IMR-90 (cell line): ENCODE results near the gene TMEM235.

Experiments used
- BHLHE40 ChIP-seq: fragments of 150-350 bp; IDR thresholded peaks from 2 replicates; pipeline ENCODE4 v1.6.1; 2016; ENCODE audit warnings: mild to moderate bottlenecking, low read depth, low read length
- CEBPB ChIP-seq: IDR thresholded peaks from 2 replicates; pipeline ENCODE4 v1.6.1; 2012; ENCODE audit warnings: low read depth, low read length, improper control_type of control experiment
- CHD1 ChIP-seq: IDR thresholded peaks from 2 replicates; pipeline ENCODE4 v1.6.1; 2012; ENCODE audit warnings: low read depth, low read length, improper control_type of control experiment
- CTCF ChIP-seq: conservative IDR thresholded peaks from 2 replicates; pipeline ENCODE4 v1.5.1; 2012; ENCODE audit warnings: mild to moderate bottlenecking, low read depth, low read length, improper control_type of control experiment
- FOS ChIP-seq: fragments of 150-350 bp; IDR thresholded peaks from 2 replicates; pipeline ENCODE4 v1.6.1; 2016; ENCODE audit warnings: low read depth, low read length
- MAFK ChIP-seq: IDR thresholded peaks from 2 replicates; pipeline ENCODE4 v1.6.1; 2012; ENCODE audit warnings: low read depth, low read length, improper control_type of control experiment
- MXI1 ChIP-seq: IDR thresholded peaks from 2 replicates; pipeline ENCODE4 v1.6.1; 2012; ENCODE audit warnings: low read depth, mild to moderate bottlenecking, low read length, moderate library complexity, borderline replicate concordance
- POLR2A ChIP-seq: IDR thresholded peaks from 2 replicates; pipeline ENCODE4 v1.6.1; 2012; ENCODE audit warnings: mild to moderate bottlenecking, low read depth, low read length
- RAD21 ChIP-seq: IDR thresholded peaks from 2 replicates; pipeline ENCODE4 v1.6.1; 2012; ENCODE audit warnings: low read length, improper control_type of control experiment
- RFX5 ChIP-seq: IDR thresholded peaks from 2 replicates; pipeline ENCODE4 v1.8.0; 2012; ENCODE audit warnings: low read depth, mild to moderate bottlenecking, low read length, moderate library complexity
- SMC3 ChIP-seq: fragments of 150-350 bp; IDR thresholded peaks from 2 replicates; pipeline ENCODE4 v1.6.1; 2016; ENCODE audit warnings: low read depth, mild to moderate bottlenecking, antibody characterized with exemption, low read length, moderate library complexity
- TF ChIP-seq, protein P1 (sequence below): fragments of 150-350 bp; IDR thresholded peaks from 2 replicates; pipeline ENCODE4 v1.6.1; 2017; ENCODE audit warnings: mild to moderate bottlenecking, antibody characterized with exemption, low read length, low read depth

DNA sequence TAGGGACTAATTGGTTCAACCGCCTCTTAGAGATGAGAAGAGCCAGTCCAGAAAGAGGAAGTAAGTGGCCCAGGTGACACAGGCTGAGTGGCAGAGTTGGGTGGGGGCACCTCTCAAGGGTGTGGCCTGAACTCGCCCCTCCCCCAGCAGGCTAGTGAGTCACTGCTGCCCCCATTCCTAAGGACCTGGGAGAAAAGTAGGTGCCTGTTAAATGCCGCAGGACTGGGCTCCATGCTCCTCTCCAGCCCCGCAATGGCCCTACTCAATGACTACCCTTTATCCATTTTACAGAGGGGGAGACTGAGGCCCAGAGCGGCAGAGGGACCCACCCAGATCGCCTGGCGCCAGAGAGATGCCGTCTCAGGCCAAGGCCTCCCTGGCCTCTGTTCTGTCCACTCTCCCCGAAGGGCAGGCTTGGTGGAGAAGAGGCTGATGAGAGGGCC is 8.1 kb downstream of the TMEM235 start:
- TF ChIP-seq CEBPB (no peak), FOS (no peak), CTCF (no peak), CHD1 (no peak), RFX5 (no peak), SMC3 (no peak), MAFK (no peak), POLR2A (no peak), BHLHE40 (no peak), RAD21 (no peak), MXI1 (no peak)
- TF ChIP-seq, protein P1, sequence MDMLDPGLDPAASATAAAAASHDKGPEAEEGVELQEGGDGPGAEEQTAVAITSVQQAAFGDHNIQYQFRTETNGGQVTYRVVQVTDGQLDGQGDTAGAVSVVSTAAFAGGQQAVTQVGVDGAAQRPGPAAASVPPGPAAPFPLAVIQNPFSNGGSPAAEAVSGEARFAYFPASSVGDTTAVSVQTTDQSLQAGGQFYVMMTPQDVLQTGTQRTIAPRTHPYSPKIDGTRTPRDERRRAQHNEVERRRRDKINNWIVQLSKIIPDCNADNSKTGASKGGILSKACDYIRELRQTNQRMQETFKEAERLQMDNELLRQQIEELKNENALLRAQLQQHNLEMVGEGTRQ, result no peak
